A673 (cell line): Measurements from ENCODE around the gene PCNA.

Experiments
- EZH2 ChIP-seq: fragments of 200-600 bp; sonication (generic); IDR thresholded peaks from 2 replicates; pipeline ENCODE4 v1.6.1; 2017; ENCODE audit warnings: borderline replicate concordance, low read depth, mild to moderate bottlenecking, mixed read lengths, antibody characterized with exemption, low read length; ENCODE audit not compliant: poor library complexity, severe bottlenecking
- TF ChIP-seq, protein P1 (sequence below): fragments of 300-800, 200-600 bp; sonication (generic); conservative IDR thresholded peaks from 2 replicates; pipeline ENCODE4 v1.5.1; 2017; ENCODE audit warnings: low read depth, mild to moderate bottlenecking, antibody characterized with exemption, low read length, moderate library complexity, mixed read lengths

DNA sequence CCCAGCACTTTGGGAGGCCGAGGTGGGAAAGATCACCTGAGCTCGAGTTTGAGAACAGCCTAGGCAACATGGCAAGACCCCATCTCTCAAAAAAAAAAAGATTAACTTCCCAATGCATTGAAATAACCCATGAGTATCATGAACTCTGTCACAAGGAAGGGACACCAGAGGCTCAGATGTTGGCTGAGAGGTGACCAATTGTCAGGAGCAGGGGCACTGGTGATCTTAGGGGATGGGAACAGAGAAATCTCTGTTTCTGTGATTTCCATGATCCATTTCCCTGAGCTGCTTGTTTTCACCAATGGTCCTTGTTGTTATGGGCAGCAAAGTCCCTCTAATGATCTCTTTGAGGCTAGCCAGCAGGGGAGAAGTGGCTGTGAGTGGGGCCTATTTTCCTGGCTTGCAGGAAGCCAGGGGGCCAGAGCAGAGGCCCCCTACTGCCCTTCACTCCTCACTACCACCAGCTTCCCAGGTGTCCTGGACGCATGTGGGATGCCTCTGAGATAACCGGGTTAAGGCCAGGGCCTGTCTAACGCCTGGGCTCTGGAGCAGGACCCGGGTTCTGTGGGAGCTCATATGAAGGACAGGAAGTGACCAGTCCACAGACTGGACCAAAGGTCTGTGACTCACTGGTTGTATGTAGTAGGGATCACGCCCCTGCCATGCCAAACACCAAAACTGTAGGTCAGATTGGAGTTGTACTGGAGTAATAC is 54.4 kb downstream of the PCNA start:
- TF ChIP-seq, protein P1, sequence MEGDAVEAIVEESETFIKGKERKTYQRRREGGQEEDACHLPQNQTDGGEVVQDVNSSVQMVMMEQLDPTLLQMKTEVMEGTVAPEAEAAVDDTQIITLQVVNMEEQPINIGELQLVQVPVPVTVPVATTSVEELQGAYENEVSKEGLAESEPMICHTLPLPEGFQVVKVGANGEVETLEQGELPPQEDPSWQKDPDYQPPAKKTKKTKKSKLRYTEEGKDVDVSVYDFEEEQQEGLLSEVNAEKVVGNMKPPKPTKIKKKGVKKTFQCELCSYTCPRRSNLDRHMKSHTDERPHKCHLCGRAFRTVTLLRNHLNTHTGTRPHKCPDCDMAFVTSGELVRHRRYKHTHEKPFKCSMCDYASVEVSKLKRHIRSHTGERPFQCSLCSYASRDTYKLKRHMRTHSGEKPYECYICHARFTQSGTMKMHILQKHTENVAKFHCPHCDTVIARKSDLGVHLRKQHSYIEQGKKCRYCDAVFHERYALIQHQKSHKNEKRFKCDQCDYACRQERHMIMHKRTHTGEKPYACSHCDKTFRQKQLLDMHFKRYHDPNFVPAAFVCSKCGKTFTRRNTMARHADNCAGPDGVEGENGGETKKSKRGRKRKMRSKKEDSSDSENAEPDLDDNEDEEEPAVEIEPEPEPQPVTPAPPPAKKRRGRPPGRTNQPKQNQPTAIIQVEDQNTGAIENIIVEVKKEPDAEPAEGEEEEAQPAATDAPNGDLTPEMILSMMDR, result no peak
- no peak for TF ChIP-seq EZH2
